Glutamatergic neuron (in vitro differentiated cells): ENCODE data around the gene STXBP1. TPM values are rescaled to one million over a fixed set of nuclear protein-coding genes. Genes with fewer than 3 reads are reported as not detected.

Source experiments
- DNase-seq: peaks from one replicate; pipeline ENCODE4 v3.0.0; 2022
- H3K27ac Mint-ChIP-seq: one replicate; pipeline ENCODE4 v1.8.0; 2020; ENCODE audit warnings: mild to moderate bottlenecking, mixed read lengths, inconsistent platforms; ENCODE audit not compliant: unreplicated experiment
- H3K27me3 Mint-ChIP-seq: one replicate; pipeline ENCODE4 v1.8.0; 2020; ENCODE audit warnings: mild to moderate bottlenecking, moderate library complexity, mixed read lengths, inconsistent platforms; ENCODE audit not compliant: unreplicated experiment
- H3K36me3 Mint-ChIP-seq: one replicate; pipeline ENCODE4 v1.8.0; 2020; ENCODE audit warnings: mild to moderate bottlenecking, mixed read lengths, inconsistent platforms; ENCODE audit not compliant: unreplicated experiment
- H3K4me1 Mint-ChIP-seq: one replicate; pipeline ENCODE4 v1.8.0; 2020; ENCODE audit warnings: mild to moderate bottlenecking, low read depth, mixed read lengths, inconsistent platforms; ENCODE audit not compliant: unreplicated experiment
- H3K4me3 Mint-ChIP-seq: one replicate; pipeline ENCODE4 v1.8.0; 2020; ENCODE audit warnings: mild to moderate bottlenecking, mixed read lengths, inconsistent platforms; ENCODE audit not compliant: unreplicated experiment
- H3K9me3 Mint-ChIP-seq: one replicate; pipeline ENCODE4 v1.8.0; 2020; ENCODE audit warnings: mild to moderate bottlenecking, moderate library complexity, mixed read lengths, inconsistent platforms; ENCODE audit not compliant: unreplicated experiment
- total RNA-seq: library from RNA; stranded (reverse); fragmentation: NEBNext Ultra II Directional; extraction: Animal tissue kit (Norgen Biotek cat#: 25700); gene quantifications from one replicate; pipeline ENCODE4 v1.2.1, GENCODE V29; 2021; ENCODE audit not compliant: unreplicated experiment
- TF ChIP-seq, protein P1 (sequence below): fragments of 200-600 bp; sonication (generic); IDR thresholded peaks from one replicate; pipeline ENCODE4 v1.5.0; 2021; ENCODE audit not compliant: partially characterized antibody, unreplicated experiment

Gene STXBP1
- total RNA-seq, 1 donor from 2014 or later: 402 TPM

- Mint-ChIP-seq H3K27me3 (peaks cover 5% of the 10 kb centered on the region), H3K4me3 (no peak overlapping the region), H3K9me3 (no peaks in the 10 kb centered on the region), H3K36me3 (no peaks in the 10 kb centered on the region), H3K4me1 (peaks cover 13% of the 10 kb centered on the region), H3K27ac (no peak overlapping the region)
- DNase-seq: no peak
- TF ChIP-seq, protein P1, sequence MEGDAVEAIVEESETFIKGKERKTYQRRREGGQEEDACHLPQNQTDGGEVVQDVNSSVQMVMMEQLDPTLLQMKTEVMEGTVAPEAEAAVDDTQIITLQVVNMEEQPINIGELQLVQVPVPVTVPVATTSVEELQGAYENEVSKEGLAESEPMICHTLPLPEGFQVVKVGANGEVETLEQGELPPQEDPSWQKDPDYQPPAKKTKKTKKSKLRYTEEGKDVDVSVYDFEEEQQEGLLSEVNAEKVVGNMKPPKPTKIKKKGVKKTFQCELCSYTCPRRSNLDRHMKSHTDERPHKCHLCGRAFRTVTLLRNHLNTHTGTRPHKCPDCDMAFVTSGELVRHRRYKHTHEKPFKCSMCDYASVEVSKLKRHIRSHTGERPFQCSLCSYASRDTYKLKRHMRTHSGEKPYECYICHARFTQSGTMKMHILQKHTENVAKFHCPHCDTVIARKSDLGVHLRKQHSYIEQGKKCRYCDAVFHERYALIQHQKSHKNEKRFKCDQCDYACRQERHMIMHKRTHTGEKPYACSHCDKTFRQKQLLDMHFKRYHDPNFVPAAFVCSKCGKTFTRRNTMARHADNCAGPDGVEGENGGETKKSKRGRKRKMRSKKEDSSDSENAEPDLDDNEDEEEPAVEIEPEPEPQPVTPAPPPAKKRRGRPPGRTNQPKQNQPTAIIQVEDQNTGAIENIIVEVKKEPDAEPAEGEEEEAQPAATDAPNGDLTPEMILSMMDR: no peak
Measured at GRCh38 chr9:127565231-127565630, 46.8 kb upstream of the STXBP1 start.

DNA sequence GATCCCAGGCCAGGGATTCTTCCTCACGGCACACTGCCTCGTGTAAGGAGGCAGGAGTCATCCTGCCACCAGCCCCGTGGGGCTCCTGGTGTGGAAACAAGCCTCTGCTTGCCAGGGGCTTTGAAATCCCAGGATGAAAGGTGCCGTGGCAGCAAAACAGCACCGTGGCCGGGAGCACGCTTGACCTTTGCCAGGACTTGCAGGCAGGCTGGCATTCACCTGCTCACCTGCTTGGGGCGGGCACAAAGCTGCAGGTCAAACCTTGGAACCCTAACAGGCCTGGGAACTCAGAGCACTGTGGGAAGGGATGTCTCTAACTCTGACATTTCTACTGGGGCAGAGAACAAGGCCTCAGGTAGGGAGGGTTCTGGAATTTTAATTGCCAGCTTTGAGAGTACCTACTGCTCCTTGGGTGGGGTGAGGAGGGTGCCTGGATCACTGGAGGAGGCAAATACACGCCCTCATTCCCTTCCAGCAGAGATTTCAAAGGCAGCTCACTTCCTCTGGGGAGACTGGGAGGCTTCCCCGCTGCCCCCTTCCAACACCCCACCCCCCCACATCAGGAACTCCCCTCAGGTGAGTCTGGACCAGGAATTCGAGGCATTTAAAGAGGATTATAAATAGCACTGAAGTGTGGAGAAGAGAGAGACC, 45.6 kb upstream of the STXBP1 start:
- Mint-ChIP-seq H3K27ac (peak overlapping the region; percentile 38), H3K9me3 (no peaks in the 10 kb centered on the region), H3K27me3 (peaks cover 5% of the 10 kb centered on the region), H3K4me1 (peaks cover 13% of the 10 kb centered on the region), H3K36me3 (no peaks in the 10 kb centered on the region), H3K4me3 (peak overlapping the region; percentile 91)
- TF ChIP-seq, protein P1: no peak
- DNase-seq: no peak

GRCh38 chr9:127567035-127567729, 44.9 kb upstream of the STXBP1 start:
- Mint-ChIP-seq H3K36me3 (no peaks in the 10 kb centered on the region), H3K27ac (peak overlapping the region; percentile 62)

GRCh38 chr9:127567730-127568617, 44.1 kb upstream of the STXBP1 start:
- peaks cover 7% of the 10 kb centered on the region for H3K27me3 Mint-ChIP-seq
- H3K27ac Mint-ChIP-seq: peak overlapping the region; percentile 62
- peaks cover 11% of the 10 kb centered on the region for H3K4me1 Mint-ChIP-seq
- peak; percentile 53 for DNase-seq
- peak overlapping the region; percentile 91 for H3K4me3 Mint-ChIP-seq
- TF ChIP-seq, protein P1: no peak
- H3K9me3 Mint-ChIP-seq: no peaks in the 10 kb centered on the region
- H3K36me3 Mint-ChIP-seq: no peaks in the 10 kb centered on the region

More at GRCh38 chr9:127567035-127567729, 44.9 kb upstream of the STXBP1 start:
- Mint-ChIP-seq H3K27me3 (peaks cover 7% of the 10 kb centered on the region), H3K4me3 (peak overlapping the region; percentile 91), H3K4me1 (peaks cover 13% of the 10 kb centered on the region), H3K9me3 (no peaks in the 10 kb centered on the region)
- TF ChIP-seq, protein P1: no peak
- peak; percentile 39 for DNase-seq
